HG03558 (cell line): ENCODE data around the gene RPUSD1.
"Not testable (repeated sequence)": the region's sequence is repeated elsewhere in the genome, so short reads cannot be mapped to it uniquely, and the experiment has no call there.

ENCODE experiments used
- ATAC-seq: cut with Tn5 transposase; IDR thresholded peaks from one replicate; pipeline ENCODE4 v1.9.1; 2021; ENCODE audit warnings: moderate number of reproducible peaks; ENCODE audit not compliant: unreplicated experiment; ENCODE audit errors: extremely low read depth

The RPUSD1 gene

DNA sequence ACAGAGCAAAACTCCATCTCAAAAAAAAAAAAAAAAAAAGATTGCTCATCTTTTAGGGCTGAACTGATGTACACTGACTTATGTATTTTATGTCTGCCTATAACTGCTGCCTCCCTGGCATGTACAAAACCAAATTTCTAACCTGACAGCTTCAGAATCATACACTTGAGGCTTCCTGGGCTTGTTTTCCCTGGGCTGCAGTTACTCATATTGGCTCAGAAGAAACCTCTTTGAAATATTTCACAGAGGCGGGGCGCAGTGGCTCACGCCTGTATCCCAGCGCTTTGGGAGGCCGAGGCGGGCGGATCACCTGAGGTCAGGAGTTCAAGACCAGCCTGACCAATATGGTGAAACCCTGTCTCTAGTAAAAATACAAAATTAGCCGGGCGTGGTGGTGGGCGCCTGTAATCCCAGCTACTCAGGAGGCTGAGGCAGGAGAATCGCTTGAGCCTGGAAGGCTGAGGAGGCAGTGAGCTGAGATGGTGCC, 34.0 kb downstream of the RPUSD1 start:
- not testable (repeated sequence) for ATAC-seq

DNA sequence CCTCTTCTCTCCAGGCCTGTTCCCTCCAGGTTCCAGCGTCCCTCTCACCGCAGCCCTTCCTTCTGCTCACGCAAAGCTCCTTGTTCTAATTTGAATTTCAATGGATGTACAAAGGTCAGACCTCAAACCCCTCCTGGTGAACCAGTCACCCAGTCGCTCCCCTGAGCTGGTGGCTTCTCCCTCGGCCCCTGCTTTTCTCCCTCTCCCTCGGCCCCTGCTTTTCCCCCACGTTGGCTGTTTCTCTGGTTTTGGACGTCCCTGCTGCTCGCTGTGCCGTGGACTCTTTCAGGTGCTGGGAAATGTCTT, 36.2 kb downstream of the RPUSD1 start:
- no peak for ATAC-seq

DNA sequence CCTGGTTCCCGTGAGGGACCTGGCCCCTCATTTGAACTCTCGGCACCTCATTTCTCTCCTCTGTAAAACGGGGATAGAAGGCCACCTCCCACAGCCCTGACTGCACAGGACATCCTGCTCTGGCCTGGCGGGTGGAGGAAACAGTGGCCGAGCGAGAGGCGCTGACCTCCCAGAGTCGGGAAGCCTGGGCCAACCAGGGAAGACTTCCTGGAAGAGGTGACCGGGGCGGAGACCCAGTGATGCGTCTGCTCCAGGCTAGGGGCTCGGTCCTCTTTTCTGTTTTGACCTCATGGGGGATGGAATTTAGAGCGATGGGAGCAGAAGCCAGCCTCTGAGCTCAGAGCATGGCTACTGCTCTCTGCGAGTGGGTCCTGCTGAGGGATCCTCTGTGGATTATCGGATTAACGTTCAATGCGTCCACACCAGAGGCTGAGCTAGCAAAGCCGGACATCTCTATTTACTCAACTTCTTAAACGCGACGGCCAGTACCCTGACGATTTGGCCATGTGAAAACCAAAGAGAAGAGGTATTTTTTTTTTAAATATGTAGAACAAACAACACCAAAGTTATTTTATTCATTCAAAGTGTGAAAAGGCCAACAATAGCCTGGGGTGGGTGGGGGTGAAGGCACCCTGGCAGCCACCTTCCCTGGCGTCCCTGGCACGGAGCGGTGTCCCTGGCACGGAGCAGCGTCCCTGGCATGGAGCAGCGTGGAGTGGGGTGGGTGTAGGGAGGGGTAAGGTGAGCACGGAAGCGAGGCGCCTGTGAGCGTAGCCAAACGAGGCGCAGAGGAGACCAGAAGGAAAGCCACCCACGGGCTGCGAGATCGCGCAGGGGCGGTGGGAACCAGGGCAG, 36.8 kb downstream of the RPUSD1 start:
- ATAC-seq = no peak

DNA sequence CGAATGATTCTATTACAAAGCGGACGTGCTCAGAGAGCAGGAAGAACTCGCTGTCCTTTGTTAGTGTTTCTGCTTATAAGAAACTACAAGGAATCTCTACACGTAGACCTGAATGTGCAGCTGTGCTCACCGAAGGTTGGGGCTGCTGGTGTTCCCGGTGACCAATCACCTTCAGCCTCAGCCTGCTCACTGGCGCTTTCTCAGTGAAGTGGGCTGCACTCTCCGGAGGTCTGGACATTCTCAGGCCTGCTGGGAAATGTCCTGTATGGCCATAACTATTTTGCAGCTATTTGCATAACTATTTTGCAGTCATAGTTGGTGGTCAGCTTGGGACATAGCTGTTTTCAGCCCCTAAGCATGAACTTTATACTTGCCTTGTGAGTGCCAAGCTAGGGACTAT, 37.7 kb downstream of the RPUSD1 start:
- no peak for ATAC-seq

DNA sequence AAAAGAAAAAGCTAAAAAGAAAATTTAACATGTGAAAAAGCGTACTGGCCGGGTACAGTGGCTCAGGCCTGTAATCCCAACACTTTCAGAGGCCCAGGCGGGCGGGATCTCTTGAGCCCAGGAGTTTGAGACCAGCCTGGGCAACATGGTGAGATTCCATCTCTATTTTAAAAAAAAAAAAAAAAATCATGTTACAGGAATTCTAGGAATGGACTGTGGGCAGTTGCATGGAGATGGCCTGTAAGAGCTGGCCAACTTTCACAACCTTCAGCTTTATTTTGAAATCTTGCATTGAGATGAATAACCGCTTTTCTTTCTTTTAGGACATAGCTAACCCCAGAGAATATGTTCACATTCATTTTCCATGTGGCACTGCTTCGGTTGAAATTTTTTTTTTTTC, 39.2 kb downstream of the RPUSD1 start:
- ATAC-seq = no peak

DNA sequence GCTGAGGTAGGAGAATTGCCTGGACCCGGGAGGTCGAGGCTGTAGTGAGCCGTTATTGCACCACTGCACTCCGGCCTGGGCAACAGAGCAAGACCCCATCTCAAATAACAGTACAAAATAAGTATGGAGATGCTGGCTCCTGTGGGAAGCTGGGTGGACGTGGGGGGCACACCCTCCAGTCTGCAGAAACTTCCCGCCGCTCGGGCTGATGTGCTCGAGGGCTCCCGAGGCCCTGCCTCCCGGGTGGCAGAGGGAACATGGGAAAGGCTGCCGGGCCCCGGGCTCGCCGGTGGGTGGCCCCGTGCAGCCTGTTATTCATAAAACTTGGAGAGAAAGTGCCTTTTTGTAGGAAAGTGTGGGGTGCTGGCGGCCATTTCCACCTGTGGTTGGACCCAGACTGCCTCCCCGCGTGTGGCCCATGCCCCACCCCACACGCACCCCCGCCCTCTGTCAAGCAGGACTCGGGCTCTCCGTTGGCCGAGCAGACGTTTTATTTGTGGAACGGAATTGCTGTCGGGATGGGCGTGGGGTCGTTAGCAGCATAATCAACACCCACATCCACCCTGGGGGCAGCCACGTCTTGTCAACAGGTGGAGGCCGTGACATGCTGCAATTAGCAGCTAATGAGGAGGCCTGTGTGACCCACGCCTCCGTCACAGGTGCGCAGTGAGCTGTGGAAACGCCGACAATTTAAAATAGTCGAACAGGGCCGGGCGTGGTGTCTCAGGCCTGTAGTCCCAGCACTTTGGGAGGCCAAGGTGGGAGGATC, 40.0 kb downstream of the RPUSD1 start:
- ATAC-seq = no peak

DNA sequence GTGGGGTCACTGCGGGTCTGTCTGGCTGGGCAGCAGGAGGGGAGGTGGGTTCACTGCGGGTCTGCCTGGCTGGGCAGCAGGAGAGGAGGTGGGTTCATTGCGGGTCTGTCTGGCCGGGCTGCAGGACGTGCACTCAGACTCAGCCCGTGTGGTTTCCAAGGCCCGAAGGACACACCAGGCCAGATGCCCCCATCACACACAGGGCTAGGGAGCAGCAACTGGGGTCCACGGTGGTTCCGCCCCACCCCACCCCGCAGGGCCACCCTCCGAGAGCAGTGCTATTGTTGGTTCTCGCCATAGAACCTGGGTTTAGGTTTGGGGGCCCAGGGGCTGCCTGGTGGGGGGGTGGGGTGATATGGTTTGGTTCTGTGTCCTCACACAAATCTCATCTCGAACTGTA, 41.5 kb downstream of the RPUSD1 start:
- ATAC-seq = no peak

DNA sequence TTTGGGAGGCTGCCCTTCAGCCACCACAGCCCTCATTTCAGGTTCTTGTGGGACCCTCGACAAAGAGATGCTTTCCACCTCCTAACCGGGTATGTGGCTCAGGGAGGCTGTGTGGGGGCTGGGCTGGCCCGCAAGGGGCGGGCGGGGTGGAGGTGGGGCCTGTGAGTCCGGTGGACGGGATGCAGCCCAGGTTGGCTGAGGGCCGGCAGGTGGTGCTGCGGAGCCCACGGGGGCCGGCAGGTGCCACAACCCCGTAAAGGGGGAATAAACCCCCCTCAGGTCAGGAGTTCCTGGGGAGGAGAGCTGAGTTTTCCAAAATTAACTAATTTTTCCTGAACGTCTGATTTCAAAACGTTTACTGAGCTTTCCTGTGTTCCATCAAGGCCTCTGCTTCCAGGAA, 42.4 kb downstream of the RPUSD1 start:
- ATAC-seq = no peak

DNA sequence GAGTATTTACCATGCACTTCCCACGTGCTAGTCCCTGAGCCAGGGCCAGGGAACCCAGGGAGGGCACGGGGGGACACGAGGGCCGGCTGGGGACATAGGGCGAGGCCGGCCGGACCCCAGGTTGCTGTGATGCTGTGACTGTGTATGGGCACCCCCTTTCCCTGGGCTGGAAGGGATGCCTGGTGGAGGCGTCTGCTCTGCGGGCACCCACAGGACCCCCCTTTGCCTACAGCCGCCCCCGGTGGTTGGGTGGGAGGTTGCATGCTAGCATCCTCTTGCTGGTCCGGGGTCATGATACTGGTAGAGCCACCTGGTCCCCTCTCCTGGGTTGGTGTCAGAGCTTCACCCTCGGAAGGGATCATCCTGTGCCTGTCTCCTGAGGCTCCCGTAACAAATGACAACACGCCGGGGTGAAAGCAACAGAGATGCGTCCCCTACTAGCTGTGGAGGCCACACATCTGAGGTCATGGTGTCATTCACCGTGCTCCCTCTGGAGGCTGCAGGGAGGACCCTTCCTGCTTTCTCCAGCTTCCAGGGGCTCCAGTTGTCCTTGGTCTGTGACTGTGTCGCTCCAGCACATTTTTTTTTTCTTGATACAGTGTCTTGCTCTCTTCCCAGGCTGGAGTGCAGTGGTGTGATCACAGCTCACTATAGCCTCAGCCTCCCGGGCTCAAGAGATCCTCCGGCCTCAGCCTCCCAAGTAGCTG, 44.2 kb downstream of the RPUSD1 start:
- no peak for ATAC-seq

DNA sequence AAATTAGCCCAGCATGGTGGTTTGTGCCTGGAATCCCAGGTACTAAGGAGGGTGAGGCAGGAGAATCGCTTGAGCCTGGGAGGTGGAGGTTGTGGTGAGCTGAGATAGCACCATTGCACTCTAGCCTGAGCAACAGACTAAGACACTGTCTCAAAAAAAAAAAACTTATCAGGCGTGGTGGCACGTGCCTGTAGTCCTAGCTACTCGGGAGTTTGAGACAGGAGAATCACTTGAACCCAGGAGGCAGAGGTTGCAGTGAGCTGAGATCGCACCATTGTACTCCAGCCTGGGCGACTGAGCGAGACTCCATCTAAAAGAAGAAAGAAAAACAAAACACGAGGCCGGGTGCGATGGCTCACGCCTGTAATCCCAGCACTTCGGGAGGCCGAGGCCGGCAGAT, 45.3 kb downstream of the RPUSD1 start:
- ATAC-seq = not testable (repeated sequence)

DNA sequence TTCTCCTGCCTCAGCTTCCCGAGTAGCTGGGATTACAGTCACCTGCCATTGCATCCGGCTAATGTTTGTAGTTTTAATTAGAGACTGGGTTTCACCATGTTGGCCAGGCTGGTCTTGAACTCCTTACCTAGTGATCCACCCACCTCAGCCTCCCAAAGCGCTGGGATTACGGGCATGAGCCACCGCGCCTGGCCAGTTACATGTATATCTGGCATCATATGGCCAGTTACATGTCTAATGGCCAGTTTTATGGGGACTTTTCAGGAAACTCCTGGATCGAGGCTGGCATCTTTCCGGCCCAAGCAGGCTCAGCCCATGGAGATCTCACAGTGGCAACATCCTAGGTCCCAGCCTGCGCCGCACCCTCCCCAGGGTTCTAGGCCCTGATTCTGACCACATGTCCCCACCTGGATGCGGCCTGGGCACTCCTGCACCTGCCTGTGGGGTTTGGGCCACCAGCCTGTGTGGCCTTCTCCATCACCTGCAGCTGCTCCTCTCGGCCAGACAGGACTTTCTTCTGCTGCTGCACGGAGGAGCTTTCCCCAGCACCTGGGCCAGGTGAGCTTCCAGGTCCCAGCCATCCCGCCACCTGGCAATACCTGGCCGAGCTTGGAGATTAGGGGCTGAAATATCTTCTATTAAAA, 46.1 kb downstream of the RPUSD1 start:
- no peak for ATAC-seq

DNA sequence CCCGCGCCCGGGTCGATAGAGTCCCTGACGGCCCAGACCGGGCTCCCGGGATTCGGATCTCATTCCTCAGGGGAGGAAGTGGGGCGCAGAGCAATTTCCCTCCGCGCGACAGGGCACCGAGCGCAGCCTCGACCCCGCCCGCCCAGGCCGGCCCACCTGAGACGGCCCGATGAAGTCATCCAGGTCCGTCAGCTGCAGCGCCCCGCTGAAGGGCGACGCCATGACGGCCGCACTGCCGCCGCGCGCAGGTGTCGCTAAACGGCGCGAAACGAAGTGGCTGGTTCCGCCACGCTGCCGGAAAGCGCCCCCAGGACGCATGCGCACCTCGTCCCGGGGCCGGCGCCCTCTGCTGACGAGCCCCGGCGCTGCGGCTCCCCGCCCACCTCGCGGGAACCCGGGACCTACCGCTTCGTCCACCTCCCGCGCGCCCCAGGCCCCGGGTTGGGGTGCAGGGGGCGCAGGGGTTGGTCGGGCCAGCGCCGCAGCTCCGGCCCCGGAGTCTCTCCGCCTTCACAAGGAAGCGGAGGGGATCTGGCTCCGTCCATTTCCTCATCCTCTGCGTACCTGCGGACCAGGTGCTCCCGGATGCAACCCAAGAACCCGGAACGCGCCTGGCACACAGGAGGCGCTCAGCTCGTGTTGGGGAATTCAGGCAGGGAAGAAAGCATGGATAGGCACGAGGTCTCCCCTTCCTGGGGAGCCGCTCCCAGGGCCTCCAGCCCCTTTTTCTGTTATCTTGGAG, 47.2 kb downstream of the RPUSD1 start, which contains the start of gene CIAO3:
CIAO3 (minus strand) TSS at position 234 of the 742 bp plus-strand sequence; CDS start at position 222, 12 bp downstream.
- no peak for ATAC-seq

DNA sequence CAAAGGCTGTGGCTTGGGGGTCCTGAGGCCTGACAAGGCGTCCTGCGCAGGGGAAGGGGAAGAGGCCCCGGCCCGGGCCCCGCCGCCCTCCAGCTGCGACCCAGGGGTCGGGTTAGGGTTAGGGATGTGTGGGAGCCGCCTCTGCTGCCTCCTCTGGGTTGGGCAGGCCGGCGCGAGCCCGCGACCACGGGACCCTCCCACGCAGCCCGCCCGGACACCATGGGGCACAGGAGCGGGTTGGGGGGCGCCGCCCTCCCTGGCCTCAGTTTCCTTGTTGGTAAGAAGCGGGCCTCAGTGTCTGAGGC, 47.8 kb downstream of the RPUSD1 start:
- no peak for ATAC-seq

DNA sequence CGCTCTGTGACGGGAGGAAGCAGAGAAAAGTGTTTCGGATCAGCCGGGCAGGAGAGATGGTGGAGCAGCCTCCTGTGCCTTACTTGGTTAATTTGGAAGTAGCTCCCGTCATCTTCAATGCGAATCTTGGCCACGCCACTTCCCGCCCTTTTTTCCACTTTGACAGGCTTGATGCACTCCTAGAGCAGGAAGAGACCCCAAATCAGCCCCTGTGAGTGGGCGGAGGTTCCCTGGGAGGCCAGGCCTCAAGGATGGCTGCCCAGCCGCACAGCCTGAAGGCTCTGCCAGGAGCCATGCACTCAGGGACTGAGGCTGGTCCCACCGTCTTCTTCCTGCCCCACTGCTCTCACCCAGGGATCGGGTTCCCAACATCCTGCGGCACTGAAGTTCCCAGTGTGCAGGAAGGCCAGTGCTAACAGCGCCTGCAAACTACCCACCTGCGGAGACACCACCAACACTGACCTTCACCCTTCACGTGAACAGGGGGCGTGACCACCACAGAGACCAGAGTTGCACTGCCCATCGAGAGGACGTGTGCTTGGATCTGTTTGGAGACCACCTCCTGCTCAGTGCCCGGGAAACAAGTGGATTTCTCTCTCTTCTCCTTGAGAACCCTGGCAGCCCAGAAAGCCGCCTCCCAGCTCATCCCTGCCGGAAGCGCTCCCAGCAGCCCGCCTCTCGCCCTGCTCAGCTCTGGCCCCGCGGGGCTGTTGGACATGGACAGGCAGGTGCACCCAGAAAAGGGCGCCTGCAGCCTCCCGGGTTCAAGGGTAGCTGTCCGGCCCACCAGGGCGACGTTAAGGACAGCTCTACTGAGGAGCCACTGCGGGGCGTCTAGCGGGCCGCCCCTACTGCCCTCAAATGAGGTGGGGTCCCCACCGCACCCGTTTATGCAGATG, 48.4 kb downstream of the RPUSD1 start:
- no peak for ATAC-seq

DNA sequence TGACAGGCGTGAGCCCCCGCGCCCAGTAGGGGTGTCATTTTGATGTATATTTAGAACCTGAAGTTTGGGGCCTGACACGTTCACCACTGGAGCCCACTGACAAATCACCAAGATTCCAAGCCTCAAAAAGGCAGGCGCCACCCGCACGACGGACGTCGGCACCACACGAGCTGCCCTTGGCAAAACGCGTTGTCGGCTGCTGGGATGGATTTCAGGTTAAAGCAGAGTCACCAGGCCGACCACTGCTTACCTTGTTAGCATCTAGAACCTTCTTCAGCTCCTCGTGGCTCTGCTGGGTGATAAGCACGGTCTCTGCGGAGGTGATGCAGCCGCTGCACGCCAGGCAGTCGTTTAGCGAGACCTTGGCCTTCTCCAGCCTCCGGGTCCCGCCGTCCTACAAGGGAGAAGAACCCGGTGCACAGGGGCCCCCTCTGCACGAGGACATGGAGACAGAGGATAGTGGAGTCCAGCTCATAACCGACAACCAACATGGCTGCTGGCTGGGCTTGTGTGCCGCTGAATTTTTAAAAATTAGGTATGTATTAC, 51.2 kb downstream of the RPUSD1 start:
- no peak for ATAC-seq

DNA sequence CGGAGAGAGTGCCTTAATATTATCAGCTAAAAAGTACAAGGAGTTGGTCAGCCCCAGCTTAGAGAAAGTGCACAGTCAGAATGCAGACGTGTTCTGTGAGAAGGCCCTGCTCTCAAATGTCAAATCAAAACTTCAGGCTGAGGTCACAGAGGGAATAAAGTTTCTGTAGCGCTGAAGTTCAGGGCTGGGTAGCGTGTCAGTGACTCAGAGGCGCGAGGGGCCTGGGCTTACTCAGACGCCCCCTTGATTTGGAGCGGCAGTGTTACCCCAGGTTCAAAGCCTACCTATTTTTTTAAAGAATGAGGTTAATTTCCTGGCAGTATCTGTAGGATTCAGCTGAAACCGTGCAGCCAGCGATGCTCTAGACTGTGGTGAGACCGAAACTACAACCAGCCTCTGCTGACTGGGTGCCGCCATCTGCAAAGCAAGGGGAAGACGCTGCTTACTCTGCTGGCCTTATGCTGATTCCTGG, 52.2 kb downstream of the RPUSD1 start:
- ATAC-seq = no peak

DNA sequence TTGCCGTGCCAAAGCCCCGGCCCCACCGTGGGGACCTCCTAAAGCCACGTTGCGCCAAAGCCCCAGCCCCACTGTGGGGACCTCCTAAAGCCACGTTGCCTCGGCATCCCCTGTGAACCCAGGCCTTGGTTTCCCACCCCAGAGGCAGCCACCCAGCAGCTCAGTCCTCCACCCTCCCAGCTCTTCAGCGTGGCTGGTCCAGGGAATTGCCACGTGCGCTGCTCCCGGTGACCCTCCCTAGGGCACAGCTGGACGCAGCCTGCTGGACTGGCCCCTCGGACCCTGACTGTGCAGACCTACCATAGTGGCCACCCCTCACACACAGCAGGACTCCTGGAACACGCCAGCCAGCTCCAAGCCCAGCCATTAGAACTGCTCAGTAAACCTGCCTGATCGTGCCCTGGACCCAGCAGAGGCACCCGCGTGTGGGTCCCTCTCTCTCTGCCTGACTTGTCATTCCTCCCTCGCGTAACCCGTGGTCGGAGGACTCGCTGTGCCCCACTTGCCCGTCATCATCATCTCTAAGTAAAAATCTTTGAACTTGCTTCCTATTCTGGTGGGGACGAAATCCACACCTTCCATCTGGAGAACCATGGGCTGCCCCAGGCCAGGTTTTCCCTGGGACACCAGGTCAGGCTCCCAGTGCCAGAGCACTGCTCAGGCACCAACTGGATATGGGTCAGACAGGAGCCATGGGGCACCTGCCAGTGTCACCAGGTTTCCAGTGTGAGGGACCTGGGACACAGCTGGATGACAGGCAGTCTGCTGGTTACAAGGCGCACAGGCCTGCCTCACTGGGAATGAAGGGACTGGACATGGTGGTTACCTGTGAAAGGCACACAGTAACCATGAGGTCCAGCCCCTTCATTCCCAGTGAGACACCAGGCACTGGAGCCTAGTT, 53.0 kb downstream of the RPUSD1 start:
- no peak for ATAC-seq
